Inflammatory macrophage treated with lipopolysaccharide for 1 hour (primary cell): ENCODE data around the gene SVIL.
A peak's percentile ranks its signal among the peaks of the same experiment; 100 is the strongest.
"Not testable (repeated sequence)": the region's sequence is repeated elsewhere in the genome, so short reads cannot be mapped to it uniquely, and the experiment has no call there.

Source experiments
- DNase-seq, 2 donors: peaks; one replicate each; pipeline ENCODE4 v3.0.0-alpha.2; 2020 to 2022

The SVIL gene

GRCh38 chr10:29649561-29650551, 15.1 kb upstream of the SVIL start:
- DNase-seq: no peak

GRCh38 chr10:29648983-29649268, 14.2 kb upstream of the SVIL start:
- peak in 1 of 2 donors; percentile 42 for DNase-seq

- DNase-seq: no peak
Measured at GRCh38 chr10:29648114-29648982, 13.6 kb upstream of the SVIL start.

GRCh38 chr10:29647478-29647877, 12.7 kb upstream of the SVIL start:
- no peak for DNase-seq

GRCh38 chr10:29646960-29647461, 12.2 kb upstream of the SVIL start:
- no peak for DNase-seq

- peak; percentile 44 to 49 for DNase-seq
Measured at GRCh38 chr10:29646238-29646902, 11.6 kb upstream of the SVIL start.

GRCh38 chr10:29643771-29644501, 9.2 kb upstream of the SVIL start:
- DNase-seq: no peak

GRCh38 chr10:29642990-29643389, 8.2 kb upstream of the SVIL start:
- peak; percentile 27 to 63 for DNase-seq

GRCh38 chr10:29637537-29637936, 2.8 kb upstream of the SVIL start:
- no peak for DNase-seq

GRCh38 chr10:29636178-29636577, 1.4 kb upstream of the SVIL start:
- peak; percentile 74 to 81 for DNase-seq

GRCh38 chr10:29635711-29636144, 957 bp upstream of the SVIL start:
- no peak for DNase-seq

- no peak for DNase-seq
Measured at GRCh38 chr10:29634105-29634504, 666 bp downstream of the SVIL start.

- no peak for DNase-seq
Measured at GRCh38 chr10:29631049-29631339, 3.8 kb downstream of the SVIL start.

GRCh38 chr10:29630205-29631048, 4.3 kb downstream of the SVIL start:
- DNase-seq: peak; percentile 86 to 90

GRCh38 chr10:29628912-29629526, 5.8 kb downstream of the SVIL start:
- no peak for DNase-seq

- no peak for DNase-seq
Measured at GRCh38 chr10:29628311-29628710, 6.5 kb downstream of the SVIL start.

GRCh38 chr10:29627201-29628132, 7.3 kb downstream of the SVIL start:
- DNase-seq: peak; percentile 44 to 64

GRCh38 chr10:29624357-29624756, 10.4 kb downstream of the SVIL start:
- DNase-seq: not testable (repeated sequence)

GRCh38 chr10:29623797-29624196, 11.0 kb downstream of the SVIL start:
- DNase-seq: peak; percentile 24 to 57
